Measurements from ENCODE around the gene HSF2.

- TF ChIP-seq, protein P1, sequence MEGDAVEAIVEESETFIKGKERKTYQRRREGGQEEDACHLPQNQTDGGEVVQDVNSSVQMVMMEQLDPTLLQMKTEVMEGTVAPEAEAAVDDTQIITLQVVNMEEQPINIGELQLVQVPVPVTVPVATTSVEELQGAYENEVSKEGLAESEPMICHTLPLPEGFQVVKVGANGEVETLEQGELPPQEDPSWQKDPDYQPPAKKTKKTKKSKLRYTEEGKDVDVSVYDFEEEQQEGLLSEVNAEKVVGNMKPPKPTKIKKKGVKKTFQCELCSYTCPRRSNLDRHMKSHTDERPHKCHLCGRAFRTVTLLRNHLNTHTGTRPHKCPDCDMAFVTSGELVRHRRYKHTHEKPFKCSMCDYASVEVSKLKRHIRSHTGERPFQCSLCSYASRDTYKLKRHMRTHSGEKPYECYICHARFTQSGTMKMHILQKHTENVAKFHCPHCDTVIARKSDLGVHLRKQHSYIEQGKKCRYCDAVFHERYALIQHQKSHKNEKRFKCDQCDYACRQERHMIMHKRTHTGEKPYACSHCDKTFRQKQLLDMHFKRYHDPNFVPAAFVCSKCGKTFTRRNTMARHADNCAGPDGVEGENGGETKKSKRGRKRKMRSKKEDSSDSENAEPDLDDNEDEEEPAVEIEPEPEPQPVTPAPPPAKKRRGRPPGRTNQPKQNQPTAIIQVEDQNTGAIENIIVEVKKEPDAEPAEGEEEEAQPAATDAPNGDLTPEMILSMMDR (IDR thresholded peaks at IDR 0.05; ENCODE audit: low read depth, low read length, missing input control): no peak
- TF ChIP-seq, protein P2, sequence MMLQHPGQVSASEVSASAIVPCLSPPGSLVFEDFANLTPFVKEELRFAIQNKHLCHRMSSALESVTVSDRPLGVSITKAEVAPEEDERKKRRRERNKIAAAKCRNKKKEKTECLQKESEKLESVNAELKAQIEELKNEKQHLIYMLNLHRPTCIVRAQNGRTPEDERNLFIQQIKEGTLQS (IDR thresholded peaks at IDR 0.05): no peak
- no peak for TF ChIP-seq SP1 (IDR thresholded peaks at IDR 0.05)
- TF ChIP-seq RAD21 (IDR thresholded peaks at IDR 0.05): no peak
These were observed 17.4 kb downstream of the HSF2 start for GRCh38 chr6:122416825-122417224.

Data from liver (tissue), 3 donors.